HepG2 (cell line): ENCODE measurements around the gene ADAMTS13. TPM values are rescaled to one million over a fixed set of nuclear protein-coding genes. Genes with fewer than 3 reads are reported as not detected.

Experiments used
- AGO1 ChIP-seq: fragments of 200-400 bp; formaldehyde crosslinking; IDR thresholded peaks from 2 replicates; pipeline ENCODE4 v1.6.1; 2017; ENCODE audit warnings: mild to moderate bottlenecking, low read depth, low read length, moderate library complexity; ENCODE audit not compliant: poor library complexity, severe bottlenecking
- CC2D1A ChIP-seq: sonication (generic); formaldehyde crosslinking; IDR thresholded peaks from 2 replicates; pipeline ENCODE4 v1.8.1; 2023; ENCODE audit warnings: mild to moderate bottlenecking, missing genetic modification reagents
- GPN1 ChIP-seq: sonication (generic); formaldehyde crosslinking; IDR thresholded peaks from 2 replicates; pipeline ENCODE4 v1.5.1; 2020; ENCODE audit warnings: missing genetic modification reagents, borderline replicate concordance
- JDP2 ChIP-seq: sonication (generic); formaldehyde crosslinking; IDR thresholded peaks from 2 replicates; pipeline ENCODE4 v1.8.1; 2022; ENCODE audit warnings: missing genetic modification reagents, borderline replicate concordance
- MTF1 ChIP-seq: sonication (generic); formaldehyde crosslinking; IDR thresholded peaks from 2 replicates; pipeline ENCODE4 v1.5.0; 2020; ENCODE audit warnings: missing genetic modification reagents
- NFE2 ChIP-seq: sonication (generic); formaldehyde crosslinking; IDR thresholded peaks from 2 replicates; pipeline ENCODE4 v1.4.0; 2020; ENCODE audit warnings: missing genetic modification reagents
- NONO ChIP-seq, 2 experiments: fragments of 450-650 bp in 1 of 2; sonication (generic) in 1 of 2; formaldehyde crosslinking in 1 of 2; IDR thresholded peaks in 1 of 2; conservative IDR thresholded peaks in 1 of 2; 2 replicates each; pipeline versions ENCODE4 v1.6.1 to v1.8.0; 2017 to 2022; ENCODE audit warnings: mild to moderate bottlenecking in 1 of 2, missing genetic modification reagents in 1 of 2, moderate library complexity in 1 of 2
- RAD21 ChIP-seq: fragments of 450-650 bp; formaldehyde crosslinking; IDR thresholded peaks from 2 replicates; pipeline ENCODE4 v1.5.0; 2020; ENCODE audit warnings: mild to moderate bottlenecking
- RBFOX2 ChIP-seq: fragments of 200-400 bp; formaldehyde crosslinking; IDR thresholded peaks from 2 replicates; pipeline ENCODE4 v1.6.1; 2017; ENCODE audit warnings: low read depth, mild to moderate bottlenecking, low read length
- SPEN ChIP-seq: sonication (generic); formaldehyde crosslinking; IDR thresholded peaks from 2 replicates; pipeline ENCODE4 v1.5.1; 2020; ENCODE audit warnings: low read depth, mild to moderate bottlenecking, missing genetic modification reagents
- TAF15 ChIP-seq: fragments of 200-400 bp; formaldehyde crosslinking; IDR thresholded peaks from one replicate; pipeline ENCODE4 v1.6.1; 2018; ENCODE audit warnings: mild to moderate bottlenecking, low read depth, low read length; ENCODE audit not compliant: poor library complexity, severe bottlenecking
- ZNF124 ChIP-seq: sonication (generic); formaldehyde crosslinking; IDR thresholded peaks from 2 replicates; pipeline ENCODE4 v1.4.0; 2020; ENCODE audit warnings: missing genetic modification reagents
- ZNF318 ChIP-seq: sonication (generic); formaldehyde crosslinking; IDR thresholded peaks from 2 replicates; pipeline ENCODE4 v1.4.0; 2020; ENCODE audit warnings: mild to moderate bottlenecking, missing genetic modification reagents
- ZNF629 ChIP-seq: sonication (generic); formaldehyde crosslinking; conservative IDR thresholded peaks from 2 replicates; pipeline ENCODE4 v1.5.0; 2020; ENCODE audit warnings: missing genetic modification reagents
- ZNF772 ChIP-seq: sonication (generic); formaldehyde crosslinking; IDR thresholded peaks from 2 replicates; pipeline ENCODE4 v1.5.0; 2020; ENCODE audit warnings: mild to moderate bottlenecking, missing genetic modification reagents
- polyA plus RNA-seq, 8 experiments: library from polyadenylated mRNA; depleted of rRNA in 3 of 8; stranded (reverse) in 7 of 8; unstranded in 1 of 8; fragments of >200 nt; fragmentation: Illumina TruSeq in 4 of 8; extraction: Trizol in 4 of 8; gene quantifications; 2 replicates each; pipeline versions ENCODE4 v1.2.1 to v1.2.3, GENCODE V29; 2011 to 2016; ENCODE audit warnings: low read depth in 4 of 8, missing spikeins in 1 of 8, mixed read lengths in 1 of 8; ENCODE audit not compliant: insufficient read depth in 1 of 8
- total RNA-seq, 5 experiments: library from RNA; depleted of rRNA; stranded (reverse); fragments of >200 nt; fragmentation: Illumina TruSeq; extraction: Trizol; gene quantifications; 2 replicates each; pipeline ENCODE4 v1.2.3, GENCODE V29; 2016; ENCODE audit warnings: low read depth in 1 of 5
- TF ChIP-seq, protein P1 (sequence below): sonication (generic); formaldehyde crosslinking; IDR thresholded peaks from 2 replicates; pipeline ENCODE4 v1.4.0; 2020; ENCODE audit warnings: mild to moderate bottlenecking, missing genetic modification reagents
- TF ChIP-seq, protein P2 (sequence below): sonication (generic); IDR thresholded peaks from 2 replicates; pipeline ENCODE4 v1.6.1; 2016; ENCODE audit warnings: low read depth, borderline replicate concordance

ADAMTS13 gene
- total and polyA plus RNA-seq, 2 of the 13 experiments (the other 11 are each of a cell fraction or from before 2014, with no cell fraction given), result 0.91 to 4.5 TPM

DNA sequence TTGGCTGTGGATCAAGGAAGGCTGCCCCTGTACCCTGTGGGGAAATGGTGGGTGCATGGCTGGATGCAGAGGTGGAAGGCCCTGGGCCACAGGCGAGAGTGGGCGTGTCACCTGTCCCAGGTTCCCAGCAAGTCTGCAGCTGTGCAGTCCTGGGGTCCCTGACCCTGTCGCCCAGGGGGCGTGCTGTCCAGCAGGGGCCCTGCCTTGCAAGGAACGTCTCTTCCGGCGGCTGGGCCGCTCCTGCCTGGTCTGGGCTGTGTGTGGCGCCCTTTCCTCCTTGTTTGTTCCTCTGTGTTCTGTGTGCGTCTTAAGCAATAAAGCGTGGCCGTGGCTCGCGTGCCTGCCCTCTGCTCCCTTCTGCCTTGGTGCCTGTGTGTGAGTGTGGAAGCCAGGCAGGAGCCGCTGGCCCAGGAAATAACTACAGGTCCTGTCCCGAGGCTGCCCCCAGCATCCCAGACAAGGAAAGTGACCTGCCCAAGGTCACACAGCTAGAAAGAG is 48.3 kb downstream of the ADAMTS13 start (continued):
- TF ChIP-seq, protein P1, sequence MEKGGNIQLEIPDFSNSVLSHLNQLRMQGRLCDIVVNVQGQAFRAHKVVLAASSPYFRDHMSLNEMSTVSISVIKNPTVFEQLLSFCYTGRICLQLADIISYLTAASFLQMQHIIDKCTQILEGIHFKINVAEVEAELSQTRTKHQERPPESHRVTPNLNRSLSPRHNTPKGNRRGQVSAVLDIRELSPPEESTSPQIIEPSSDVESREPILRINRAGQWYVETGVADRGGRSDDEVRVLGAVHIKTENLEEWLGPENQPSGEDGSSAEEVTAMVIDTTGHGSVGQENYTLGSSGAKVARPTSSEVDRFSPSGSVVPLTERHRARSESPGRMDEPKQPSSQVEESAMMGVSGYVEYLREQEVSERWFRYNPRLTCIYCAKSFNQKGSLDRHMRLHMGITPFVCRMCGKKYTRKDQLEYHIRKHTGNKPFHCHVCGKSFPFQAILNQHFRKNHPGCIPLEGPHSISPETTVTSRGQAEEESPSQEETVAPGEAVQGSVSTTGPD (CRISPR knock-in tag), result no peak
- TF ChIP-seq CC2D1A (CRISPR knock-in tag) (no peak), NONO (IDR thresholded peaks at IDR 0.05) (no peak), NONO (CRISPR knock-in tag; conservative IDR thresholded peaks at IDR 0.05) (peak; percentile 32; the same call in 1 of the 2 replicates), ZNF318 (no peak), RBFOX2 (peak; percentile 58), RAD21 (CRISPR knock-in tag) (no peak), JDP2 (CRISPR knock-in tag) (no peak), NFE2 (no peak), AGO1 (peak; percentile 98), ZNF772 (CRISPR knock-in tag) (peak; percentile 45; the same call in 1 of the 2 replicates), GPN1 (no peak), ZNF629 (CRISPR knock-in tag) (no peak), MTF1 (CRISPR knock-in tag) (no peak), ZNF124 (CRISPR knock-in tag) (no peak), TAF15 (peak; percentile 55), SPEN (CRISPR knock-in tag) (0 out of 2 replicates have a peak, but pooled peaks have one; percentile 13)
- TF ChIP-seq, protein P2, sequence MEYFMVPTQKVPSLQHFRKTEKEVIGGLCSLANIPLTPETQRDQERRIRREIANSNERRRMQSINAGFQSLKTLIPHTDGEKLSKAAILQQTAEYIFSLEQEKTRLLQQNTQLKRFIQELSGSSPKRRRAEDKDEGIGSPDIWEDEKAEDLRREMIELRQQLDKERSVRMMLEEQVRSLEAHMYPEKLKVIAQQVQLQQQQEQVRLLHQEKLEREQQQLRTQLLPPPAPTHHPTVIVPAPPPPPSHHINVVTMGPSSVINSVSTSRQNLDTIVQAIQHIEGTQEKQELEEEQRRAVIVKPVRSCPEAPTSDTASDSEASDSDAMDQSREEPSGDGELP, result no peak
